Measurements from ENCODE around the gene EML1. TPM values are rescaled to one million over a fixed set of nuclear protein-coding genes. Genes with fewer than 3 reads are reported as not detected.

The EML1 gene
- total RNA-seq, 1 experiment from 2014 or later: 7.2 TPM

DNA sequence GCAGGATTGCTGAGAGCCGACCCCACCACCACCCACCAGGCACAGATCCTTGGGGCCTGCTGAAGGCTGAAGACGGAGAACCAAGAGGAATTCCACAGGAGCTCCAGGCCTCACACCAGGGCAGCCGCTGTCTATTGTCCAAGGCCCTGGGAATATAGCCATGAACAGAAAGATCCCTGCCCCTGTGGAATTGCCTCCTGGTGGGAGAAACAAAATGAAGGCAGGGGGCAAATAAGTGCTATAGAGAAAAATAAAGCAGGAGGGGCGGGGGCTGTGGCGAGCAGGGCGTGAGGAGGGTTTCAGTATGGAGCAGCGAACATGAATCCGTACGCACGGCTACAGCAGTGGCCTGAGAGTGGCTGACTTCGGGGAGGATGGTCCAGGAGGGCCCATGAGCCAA is 96.1 kb downstream of the EML1 start:
- Mint-ChIP-seq H3K9me3 (ENCODE audit: unreplicated experiment) (no peaks in the 10 kb centered on the region), H3K27me3 (ENCODE audit: insufficient read depth, unreplicated experiment) (peaks cover 5% of the 10 kb centered on the region), H3K4me3 (ENCODE audit: unreplicated experiment) (no peak overlapping the region), H3K27ac (ENCODE audit: unreplicated experiment) (no peak overlapping the region), H3K36me3 (ENCODE audit: insufficient read depth, unreplicated experiment) (no peaks in the 10 kb centered on the region), H3K4me1 (ENCODE audit: low read depth, unreplicated experiment) (no peaks in the 10 kb centered on the region)
- BruUV-seq (replicated peaks): no TSS peak
- Histone ChIP-seq H3K4me3 (ENCODE audit: low read depth, low read length) (no peak overlapping the region), H3K27me3 (replicated peaks; ENCODE audit: control insufficient read depth, insufficient read depth, low read length) (no peaks in the 10 kb centered on the region), H3K9me3 (no peaks in the 10 kb centered on the region), H3K4me1 (no peaks in the 10 kb centered on the region), H3K36me3 (ENCODE audit: control insufficient read depth, insufficient read depth, low read length) (no peaks in the 10 kb centered on the region)
- intact Hi-C loops (cut with micrococcal nuclease; ENCODE audit: unreplicated experiment): loop anchor here (5.0 kb wide), 1 partner anchor 367 kb away; no protein-coding TSS in a partner anchor
- ChIA-PET POLR2A (no interaction called here), CTCF (no interaction called here)
- DNase-seq: no peak
- TF ChIP-seq, protein P1, sequence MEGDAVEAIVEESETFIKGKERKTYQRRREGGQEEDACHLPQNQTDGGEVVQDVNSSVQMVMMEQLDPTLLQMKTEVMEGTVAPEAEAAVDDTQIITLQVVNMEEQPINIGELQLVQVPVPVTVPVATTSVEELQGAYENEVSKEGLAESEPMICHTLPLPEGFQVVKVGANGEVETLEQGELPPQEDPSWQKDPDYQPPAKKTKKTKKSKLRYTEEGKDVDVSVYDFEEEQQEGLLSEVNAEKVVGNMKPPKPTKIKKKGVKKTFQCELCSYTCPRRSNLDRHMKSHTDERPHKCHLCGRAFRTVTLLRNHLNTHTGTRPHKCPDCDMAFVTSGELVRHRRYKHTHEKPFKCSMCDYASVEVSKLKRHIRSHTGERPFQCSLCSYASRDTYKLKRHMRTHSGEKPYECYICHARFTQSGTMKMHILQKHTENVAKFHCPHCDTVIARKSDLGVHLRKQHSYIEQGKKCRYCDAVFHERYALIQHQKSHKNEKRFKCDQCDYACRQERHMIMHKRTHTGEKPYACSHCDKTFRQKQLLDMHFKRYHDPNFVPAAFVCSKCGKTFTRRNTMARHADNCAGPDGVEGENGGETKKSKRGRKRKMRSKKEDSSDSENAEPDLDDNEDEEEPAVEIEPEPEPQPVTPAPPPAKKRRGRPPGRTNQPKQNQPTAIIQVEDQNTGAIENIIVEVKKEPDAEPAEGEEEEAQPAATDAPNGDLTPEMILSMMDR (IDR thresholded peaks at IDR 0.05; ENCODE audit: insufficient read depth in 1 of 2, low read depth in 1 of 2, low read length in 1 of 2, severe bottlenecking in 1 of 2, unreplicated experiment in 1 of 2): no peak

DNA sequence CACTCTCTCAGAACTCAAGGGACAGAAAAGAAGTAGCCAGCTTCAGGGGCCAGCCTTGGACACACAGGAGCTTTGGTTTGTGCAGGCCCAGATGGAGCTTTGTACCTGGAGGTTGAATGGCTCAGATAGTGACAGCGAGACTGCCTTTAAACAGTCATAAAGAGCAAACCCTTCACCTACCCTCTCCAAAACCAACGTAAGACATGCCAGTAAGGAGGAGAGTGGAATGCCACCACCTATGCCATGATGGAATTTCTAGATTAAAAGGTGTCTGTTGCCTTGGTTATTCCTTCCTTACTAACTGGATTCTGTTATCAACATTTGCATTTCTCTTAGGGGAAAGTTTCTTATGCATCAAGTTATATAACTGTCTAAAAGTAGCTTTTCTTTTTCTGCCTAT is 98.1 kb downstream of the EML1 start:
- Histone ChIP-seq H3K36me3 (ENCODE audit: control insufficient read depth, insufficient read depth, low read length) (no peaks in the 10 kb centered on the region), H3K4me3 (ENCODE audit: low read depth, low read length) (no peak overlapping the region), H3K27me3 (replicated peaks; ENCODE audit: control insufficient read depth, insufficient read depth, low read length) (no peaks in the 10 kb centered on the region), H3K4me1 (no peaks in the 10 kb centered on the region), H3K9me3 (no peaks in the 10 kb centered on the region; the same call in 1 of the 2 replicates)
- no peak for DNase-seq
- Mint-ChIP-seq H3K27me3 (ENCODE audit: insufficient read depth, unreplicated experiment) (peaks cover 5% of the 10 kb centered on the region), H3K4me3 (ENCODE audit: unreplicated experiment) (no peak overlapping the region), H3K27ac (ENCODE audit: unreplicated experiment) (no peak overlapping the region), H3K9me3 (ENCODE audit: unreplicated experiment) (no peaks in the 10 kb centered on the region), H3K36me3 (ENCODE audit: insufficient read depth, unreplicated experiment) (no peaks in the 10 kb centered on the region), H3K4me1 (ENCODE audit: low read depth, unreplicated experiment) (no peaks in the 10 kb centered on the region)
- no TSS peak for BruUV-seq (replicated peaks)
- intact Hi-C loops (cut with micrococcal nuclease; ENCODE audit: unreplicated experiment): no loop called here
- TF ChIP-seq, protein P1 (IDR thresholded peaks at IDR 0.05; ENCODE audit: insufficient read depth in 1 of 2, low read depth in 1 of 2, low read length in 1 of 2, severe bottlenecking in 1 of 2, unreplicated experiment in 1 of 2): no peak
- ChIA-PET CTCF (interaction anchor here (0.6 kb wide), 1 partner anchor 286 kb away, joined by 6 read pairs; no protein-coding TSS in a partner anchor), POLR2A (no interaction called here)

DNA sequence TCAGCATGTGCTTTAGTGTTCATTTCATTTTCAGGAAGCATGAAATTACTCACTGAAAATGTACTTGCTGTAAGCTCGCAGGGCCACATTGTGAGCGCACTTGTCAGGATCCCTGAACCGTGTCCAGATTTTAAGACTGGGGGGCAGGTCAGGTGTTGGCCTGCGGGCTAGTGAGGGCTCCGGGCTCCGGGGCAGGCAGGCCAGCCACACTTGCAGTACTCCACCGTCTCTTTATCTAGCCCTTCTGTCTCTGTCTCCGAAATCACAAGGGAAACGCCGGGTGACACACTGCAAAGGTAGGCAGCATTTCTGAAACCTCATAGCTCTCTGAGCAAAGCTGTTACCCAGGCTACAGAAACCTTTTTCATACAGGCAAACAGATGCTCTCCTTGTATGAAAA is 98.7 kb downstream of the EML1 start:
- TF ChIP-seq, protein P1 (IDR thresholded peaks at IDR 0.05; ENCODE audit: insufficient read depth in 1 of 2, low read depth in 1 of 2, low read length in 1 of 2, severe bottlenecking in 1 of 2, unreplicated experiment in 1 of 2): no peak
- H3K36me3 Mint-ChIP-seq (ENCODE audit: insufficient read depth, unreplicated experiment): no peaks in the 10 kb centered on the region
- no peak overlapping the region for H3K4me3 Mint-ChIP-seq (ENCODE audit: unreplicated experiment)
- no peaks in the 10 kb centered on the region; the same call in 1 of the 2 replicates for H3K9me3 ChIP-seq
- H3K27ac Mint-ChIP-seq (ENCODE audit: unreplicated experiment): no peak overlapping the region
- no peaks in the 10 kb centered on the region for H3K4me1 ChIP-seq
- DNase-seq: no peak
- ChIA-PET CTCF (no interaction called here), POLR2A (no interaction called here)
- BruUV-seq (replicated peaks): no TSS peak
- no peaks in the 10 kb centered on the region for H3K9me3 Mint-ChIP-seq (ENCODE audit: unreplicated experiment)
- intact Hi-C loops (cut with micrococcal nuclease; ENCODE audit: unreplicated experiment): no loop called here
- H3K4me3 ChIP-seq (ENCODE audit: low read depth, low read length): no peak overlapping the region
- H3K36me3 ChIP-seq (ENCODE audit: control insufficient read depth, insufficient read depth, low read length): no peaks in the 10 kb centered on the region
- H3K27me3 ChIP-seq (replicated peaks; ENCODE audit: control insufficient read depth, insufficient read depth, low read length): no peaks in the 10 kb centered on the region
- peaks cover 5% of the 10 kb centered on the region for H3K27me3 Mint-ChIP-seq (ENCODE audit: insufficient read depth, unreplicated experiment)
- H3K4me1 Mint-ChIP-seq (ENCODE audit: low read depth, unreplicated experiment): no peaks in the 10 kb centered on the region
